Astrocyte of the spinal cord (primary cell): ENCODE data around the gene MPPE1.
"Not testable (repeated sequence)": the region's sequence is repeated elsewhere in the genome, so short reads cannot be mapped to it uniquely, and the experiment has no call there.

Experiments used
- DNase-seq: peaks from one replicate; pipeline ENCODE4 v3.0.0; 2011; ENCODE audit warnings: low read depth, low spot score
- H3K4me3 ChIP-seq: 2 replicates; pipeline ENCODE4 v1.5.1; 2011; ENCODE audit warnings: low read depth, mild to moderate bottlenecking, low read length, moderate library complexity
- CTCF ChIP-seq: IDR thresholded peaks from 2 replicates; pipeline ENCODE4 v1.5.1; 2012; ENCODE audit warnings: low read depth, mild to moderate bottlenecking, low read length, inconsistent platforms
- in situ Hi-C: cut with HindIII; loops from 2 replicates; pipeline ENCODE4 v1.10.0; 2017; ENCODE audit warnings: low sequenced_read_pairs

The MPPE1 gene

GRCh38 chr18:11925800-11926481, 17.8 kb upstream of the MPPE1 start:
- no peak for TF ChIP-seq CTCF
- in situ Hi-C loops, result no loop called here

GRCh38 chr18:11923450-11923849, 15.3 kb upstream of the MPPE1 start:
- no peak overlapping the region for H3K4me3 ChIP-seq
- no peak for DNase-seq
- in situ Hi-C loops, result no loop called here
- no peak for TF ChIP-seq CTCF

More at GRCh38 chr18:11925800-11926481, 17.8 kb upstream of the MPPE1 start:
- DNase-seq, result no peak
- H3K4me3 ChIP-seq, result no peak overlapping the region

GRCh38 chr18:11919522-11919921, 11.4 kb upstream of the MPPE1 start:
- DNase-seq, H3K4me3 ChIP-seq, in situ Hi-C loops: not testable (repeated sequence)

GRCh38 chr18:11916880-11917279, 8.8 kb upstream of the MPPE1 start:
- H3K4me3 ChIP-seq, in situ Hi-C loops, DNase-seq: not testable (repeated sequence)

- no peak for TF ChIP-seq CTCF
- peak; percentile 24 for DNase-seq
- in situ Hi-C loops, result no loop called here
- no peak overlapping the region for H3K4me3 ChIP-seq
Observed at GRCh38 chr18:11909591-11910026, 1.5 kb upstream of the MPPE1 start.

- peak overlapping the region; percentile 72 for H3K4me3 ChIP-seq
- DNase-seq, result peak; percentile 27
- TF ChIP-seq CTCF, result no peak
- in situ Hi-C loops, result no loop called here
Observed at GRCh38 chr18:11909061-11909455, 941 bp upstream of the MPPE1 start.

GRCh38 chr18:11906926-11907874, 917 bp downstream of the MPPE1 start:
- in situ Hi-C loops, result no loop called here
- DNase-seq, result no peak
- no peak for TF ChIP-seq CTCF

More at GRCh38 chr18:11906926-11907874, 917 bp downstream of the MPPE1 start:
- peak overlapping the region; percentile 72 for H3K4me3 ChIP-seq
